Keratinocyte (primary cell): Measurements from ENCODE around the gene DNAAF5. TPM values are rescaled to one million over a fixed set of nuclear protein-coding genes. Genes with fewer than 3 reads are reported as not detected.

Experiments used
- DNase-seq: peaks from one replicate; pipeline ENCODE4 v3.0.0-alpha.2; 2011; ENCODE audit warnings: low read depth, missing footprints, low spot score
- FAIRE-seq: peaks from 2 replicates; lab custom pipeline; 2011; peaks lifted over from hg19 to GRCh38; lab: Jason Lieb, UNC
- H2AFZ ChIP-seq: 2 replicates; pipeline ENCODE4 v1.6.0; 2012; ENCODE audit warnings: low read length, control low read depth, inconsistent platforms; ENCODE audit not compliant: control insufficient read depth
- H3K27ac ChIP-seq: 2 replicates; pipeline ENCODE4 v1.5.1; 2011; ENCODE audit warnings: low read length; ENCODE audit not compliant: control insufficient read depth, insufficient read depth
- H3K27me3 ChIP-seq: 3 replicates; pipeline ENCODE4 v1.6.0; 2011; ENCODE audit warnings: low read length; ENCODE audit not compliant: control insufficient read depth, insufficient read depth; ENCODE audit errors: extremely low read depth
- H3K36me3 ChIP-seq, 2 experiments: 2 replicates in 1 of 2; 3 replicates in 1 of 2; pipeline ENCODE4 v1.5.1; 2011; ENCODE audit warnings: low read length in 2 of 2, mild to moderate bottlenecking in 1 of 2; ENCODE audit not compliant: control insufficient read depth in 2 of 2, insufficient read depth in 2 of 2; ENCODE audit errors: extremely low read depth in 1 of 2
- H3K4me1 ChIP-seq: 3 replicates; pipeline ENCODE4 v1.5.1; 2011; ENCODE audit warnings: low read length; ENCODE audit not compliant: control insufficient read depth, insufficient read depth; ENCODE audit errors: extremely low read depth
- H3K4me2 ChIP-seq: 3 replicates; pipeline ENCODE4 v1.6.0; 2011; ENCODE audit warnings: low read depth, low read length; ENCODE audit not compliant: control insufficient read depth, insufficient read depth; ENCODE audit errors: extremely low read depth
- H3K4me3 ChIP-seq, 3 experiments: fragments of 200-600 bp in 1 of 3; sonication (generic) in 1 of 3; 2 replicates in 2 of 3; 3 replicates in 1 of 3; pipeline ENCODE4 v1.5.1; 2011 to 2016; ENCODE audit warnings: low read length in 3 of 3, mild to moderate bottlenecking in 3 of 3, control low read depth in 2 of 3, inconsistent platforms in 1 of 3, low read depth in 1 of 3, mixed read lengths in 1 of 3, mixed run types in 1 of 3, moderate library complexity in 1 of 3; ENCODE audit not compliant: control insufficient read depth in 2 of 3, insufficient read depth in 2 of 3; ENCODE audit errors: extremely low read depth in 1 of 3
- H3K79me2 ChIP-seq: 2 replicates; pipeline ENCODE4 v1.6.0; 2012; ENCODE audit warnings: low read length; ENCODE audit not compliant: control insufficient read depth, insufficient read depth
- H3K9ac ChIP-seq: 3 replicates; pipeline ENCODE4 v1.6.0; 2011; ENCODE audit warnings: low read length; ENCODE audit not compliant: control insufficient read depth, insufficient read depth; ENCODE audit errors: extremely low read depth
- H3K9me1 ChIP-seq: 3 replicates; pipeline ENCODE4 v1.6.0; 2011; ENCODE audit warnings: low read length; ENCODE audit not compliant: control insufficient read depth, insufficient read depth; ENCODE audit errors: extremely low read depth
- H3K9me3 ChIP-seq: 2 replicates; pipeline ENCODE4 v1.5.1; 2012; ENCODE audit warnings: low read depth, low read length; ENCODE audit not compliant: control insufficient read depth
- H4K20me1 ChIP-seq: 3 replicates; pipeline ENCODE4 v1.6.0; 2011; ENCODE audit warnings: low read length; ENCODE audit not compliant: control insufficient read depth, insufficient read depth; ENCODE audit errors: extremely low read depth
- EZH2 ChIP-seq: IDR thresholded peaks from one replicate; pipeline ENCODE4 v1.6.1; 2012; ENCODE audit warnings: inconsistent platforms, mild to moderate bottlenecking, low read length, moderate library complexity
- dilution Hi-C: fragments of 300-500 bp; cut with MboI; formaldehyde crosslinking; loops from one replicate; pipeline ENCODE4 v1.7.0; 2020; ENCODE audit warnings: low sequenced_read_pairs; ENCODE audit not compliant: extremely low pct_ligation_motif_present
- polyA plus RNA-seq, 5 experiments: library from polyadenylated mRNA; depleted of rRNA in 3 of 5; stranded (reverse) in 3 of 5; stranded (forward) in 1 of 5; unstranded in 1 of 5; fragments of >200 nt; gene quantifications; 1 replicate in 1 of 5; 2 replicates in 3 of 5; 3 replicates in 1 of 5; pipeline versions ENCODE4 v1.2.1 to v1.2.3, GENCODE V29; 2011 to 2012; ENCODE audit warnings: missing spikeins in 2 of 5, low read depth in 1 of 5, low replicate concordance in 1 of 5
- TF ChIP-seq, protein P1 (sequence below), 3 experiments: IDR thresholded peaks in 1 of 3; conservative IDR thresholded peaks in 1 of 3; optimal IDR thresholded peaks in 1 of 3; 2 replicates in 2 of 3; 3 replicates in 1 of 3; pipeline versions ENCODE3 to v1.5.1; 2011; ENCODE audit warnings: low read length in 3 of 3, mild to moderate bottlenecking in 3 of 3, moderate library complexity in 2 of 3, control low read depth in 1 of 3, inconsistent platforms in 1 of 3; ENCODE audit not compliant: insufficient read depth in 2 of 3; ENCODE audit errors: extremely low read depth in 1 of 3

Gene DNAAF5
- polyA plus RNA-seq, 1 donor (not counting 4 experiments of a cell fraction or from before 2014, with no cell fraction given) = 16.3 TPM

DNA sequence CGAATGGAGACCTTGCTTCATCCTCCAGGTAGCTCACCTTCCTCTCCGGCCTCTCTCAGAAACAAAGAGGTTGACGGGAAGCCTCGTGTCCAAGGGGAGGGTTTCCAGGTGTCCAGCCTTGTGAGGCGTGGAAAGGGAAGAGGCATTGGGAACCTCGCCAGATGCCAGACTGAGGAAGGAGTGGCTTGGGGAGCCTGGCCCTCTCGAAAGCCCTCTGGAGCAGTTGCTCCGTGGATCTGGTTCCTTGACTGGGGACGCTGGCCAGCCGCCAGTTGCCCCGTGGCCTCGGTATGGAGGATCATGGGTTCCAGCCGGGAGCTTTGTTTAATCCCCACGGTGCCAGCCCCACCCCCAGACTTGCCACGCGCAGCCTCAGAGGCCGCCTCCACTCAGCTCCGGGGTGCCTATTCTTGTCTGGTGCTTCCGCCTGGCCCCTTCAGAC lies 75.5 kb downstream of the DNAAF5 start:
- peak overlapping the region in 1 of 3 experiments; percentile 7 for H3K4me3 ChIP-seq
- H2AFZ ChIP-seq = peak overlapping the region; percentile 76
- H4K20me1 ChIP-seq = no peaks in the 10 kb centered on the region
- DNase-seq = no peak
- no peaks in the 10 kb centered on the region for H3K9me1 ChIP-seq
- no peaks in the 10 kb centered on the region for H3K36me3 ChIP-seq
- no peaks in the 10 kb centered on the region for H3K79me2 ChIP-seq
- dilution Hi-C loops = no loop called here
- H3K9ac ChIP-seq = no peak overlapping the region
- no peak for FAIRE-seq
- no peak for TF ChIP-seq EZH2
- TF ChIP-seq, protein P1, sequence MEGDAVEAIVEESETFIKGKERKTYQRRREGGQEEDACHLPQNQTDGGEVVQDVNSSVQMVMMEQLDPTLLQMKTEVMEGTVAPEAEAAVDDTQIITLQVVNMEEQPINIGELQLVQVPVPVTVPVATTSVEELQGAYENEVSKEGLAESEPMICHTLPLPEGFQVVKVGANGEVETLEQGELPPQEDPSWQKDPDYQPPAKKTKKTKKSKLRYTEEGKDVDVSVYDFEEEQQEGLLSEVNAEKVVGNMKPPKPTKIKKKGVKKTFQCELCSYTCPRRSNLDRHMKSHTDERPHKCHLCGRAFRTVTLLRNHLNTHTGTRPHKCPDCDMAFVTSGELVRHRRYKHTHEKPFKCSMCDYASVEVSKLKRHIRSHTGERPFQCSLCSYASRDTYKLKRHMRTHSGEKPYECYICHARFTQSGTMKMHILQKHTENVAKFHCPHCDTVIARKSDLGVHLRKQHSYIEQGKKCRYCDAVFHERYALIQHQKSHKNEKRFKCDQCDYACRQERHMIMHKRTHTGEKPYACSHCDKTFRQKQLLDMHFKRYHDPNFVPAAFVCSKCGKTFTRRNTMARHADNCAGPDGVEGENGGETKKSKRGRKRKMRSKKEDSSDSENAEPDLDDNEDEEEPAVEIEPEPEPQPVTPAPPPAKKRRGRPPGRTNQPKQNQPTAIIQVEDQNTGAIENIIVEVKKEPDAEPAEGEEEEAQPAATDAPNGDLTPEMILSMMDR (optimal IDR thresholded peaks at IDR 0.05 in 1 of 3, IDR thresholded peaks at IDR 0.05 in 1 of 3, conservative IDR thresholded peaks at IDR 0.05 in 1 of 3; ENCODE audit: extremely low read depth in 1 of 3, insufficient read depth in 2 of 3, low read length in 3 of 3) = no peak
- H3K27me3 ChIP-seq = no peaks in the 10 kb centered on the region
- H3K27ac ChIP-seq = no peak overlapping the region
- H3K4me1 ChIP-seq = peaks cover 7% of the 10 kb centered on the region
- peak overlapping the region; percentile 60 for H3K4me2 ChIP-seq
- no peaks in the 10 kb centered on the region for H3K9me3 ChIP-seq

DNA sequence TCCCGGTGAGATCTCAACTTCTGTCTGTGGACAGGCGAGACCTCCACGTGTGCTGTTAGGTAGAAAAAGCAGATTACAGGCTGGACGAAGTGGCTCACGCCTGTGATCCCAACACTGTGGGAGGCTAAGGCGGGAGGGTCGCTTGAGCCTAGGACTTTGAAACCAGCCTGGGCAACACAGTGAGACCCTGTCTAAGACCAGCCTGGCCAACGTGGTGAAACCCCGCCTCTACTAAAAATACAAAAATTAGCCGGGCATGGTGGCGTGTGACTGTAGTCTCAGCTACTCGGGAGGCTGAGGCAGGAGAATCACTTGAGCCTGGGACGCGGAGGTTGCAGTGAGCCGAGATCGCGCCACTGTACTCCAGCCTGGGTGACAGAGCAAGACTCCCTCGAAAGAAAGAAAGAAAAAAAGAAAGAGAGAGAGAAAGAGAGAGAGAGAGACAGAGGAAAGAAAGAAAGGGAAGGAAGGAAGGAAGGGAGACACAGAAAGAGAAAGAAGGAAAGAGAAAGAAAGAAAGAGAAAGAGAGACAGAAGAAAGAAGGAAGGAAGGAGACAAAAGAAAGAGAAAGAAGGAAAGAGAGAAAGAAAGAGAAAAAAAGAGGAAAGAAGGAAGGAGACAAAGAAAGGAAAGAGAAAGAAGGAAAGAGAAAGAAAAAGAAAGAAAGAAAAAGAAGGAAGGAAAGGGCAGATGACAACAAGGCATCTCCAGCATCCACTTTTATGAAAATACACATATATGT lies 76.2 kb downstream of the DNAAF5 start:
- Histone ChIP-seq H3K27me3 (no peaks in the 10 kb centered on the region), H3K79me2 (no peaks in the 10 kb centered on the region), H3K4me3 (no peak overlapping the region), H3K36me3 (no peaks in the 10 kb centered on the region), H3K27ac (no peak overlapping the region), H3K4me2 (no peak overlapping the region), H3K9me3 (no peaks in the 10 kb centered on the region), H2AFZ (no peak overlapping the region), H3K9ac (no peak overlapping the region), H4K20me1 (no peaks in the 10 kb centered on the region), H3K9me1 (no peaks in the 10 kb centered on the region), H3K4me1 (peaks cover 5% of the 10 kb centered on the region)
- dilution Hi-C loops = no loop called here
- FAIRE-seq (no peak), DNase-seq (no peak)
- no peak for TF ChIP-seq EZH2
- TF ChIP-seq, protein P1 (optimal IDR thresholded peaks at IDR 0.05 in 1 of 3, IDR thresholded peaks at IDR 0.05 in 1 of 3, conservative IDR thresholded peaks at IDR 0.05 in 1 of 3; ENCODE audit: extremely low read depth in 1 of 3, insufficient read depth in 2 of 3, low read length in 3 of 3) = no peak
